Chondrocyte (in vitro differentiated cells): ENCODE data around the gene CDH22. TPM values are rescaled to one million over a fixed set of nuclear protein-coding genes. Genes with fewer than 3 reads are reported as not detected.

ENCODE experiments used
- DNase-seq: peaks from one replicate; pipeline ENCODE4 v3.0.0; 2021; ENCODE audit warnings: mixed read lengths, low spot score
- H3K27ac Mint-ChIP-seq: one replicate; pipeline ENCODE4 v1.8.0; 2021; ENCODE audit warnings: mild to moderate bottlenecking, moderate library complexity, mixed read lengths; ENCODE audit not compliant: unreplicated experiment
- H3K27me3 Mint-ChIP-seq: 2 replicates; pipeline ENCODE4 v1.8.0; 2021; ENCODE audit warnings: low read depth, mixed read lengths
- H3K36me3 Mint-ChIP-seq: 2 replicates; pipeline ENCODE4 v1.8.0; 2021; ENCODE audit warnings: low read depth, mixed read lengths
- H3K4me1 Mint-ChIP-seq: 2 replicates; pipeline ENCODE4 v1.8.0; 2021; ENCODE audit warnings: low read depth, mild to moderate bottlenecking, mixed read lengths
- H3K4me3 Mint-ChIP-seq: one replicate; pipeline ENCODE4 v1.8.0; 2021; ENCODE audit warnings: mild to moderate bottlenecking, moderate library complexity, mixed read lengths; ENCODE audit not compliant: unreplicated experiment
- H3K9me3 Mint-ChIP-seq: 2 replicates; pipeline ENCODE4 v1.8.0; 2021; ENCODE audit warnings: low read depth, mixed read lengths
- total RNA-seq: library from RNA; stranded (reverse); gene quantifications from 3 replicates; pipeline ENCODE4 v1.2.1, GENCODE V29; 2021
- TF ChIP-seq, protein P1 (sequence below): fragments of 200-600 bp; sonication (generic); IDR thresholded peaks from 2 replicates; pipeline ENCODE4 v1.5.0; 2021; ENCODE audit warnings: antibody characterized with exemption, mild to moderate bottlenecking, moderate library complexity

The CDH22 gene
- total RNA-seq, 1 donor from 2014 or later = not detected

GRCh38 chr20:46131396-46131795 is 176.9 kb downstream of the CDH22 start:
- no peaks in the 10 kb centered on the region for H3K9me3 Mint-ChIP-seq
- no peak for DNase-seq
- H3K4me3 Mint-ChIP-seq = no peak overlapping the region
- H3K27ac Mint-ChIP-seq = no peak overlapping the region
- TF ChIP-seq, protein P1, sequence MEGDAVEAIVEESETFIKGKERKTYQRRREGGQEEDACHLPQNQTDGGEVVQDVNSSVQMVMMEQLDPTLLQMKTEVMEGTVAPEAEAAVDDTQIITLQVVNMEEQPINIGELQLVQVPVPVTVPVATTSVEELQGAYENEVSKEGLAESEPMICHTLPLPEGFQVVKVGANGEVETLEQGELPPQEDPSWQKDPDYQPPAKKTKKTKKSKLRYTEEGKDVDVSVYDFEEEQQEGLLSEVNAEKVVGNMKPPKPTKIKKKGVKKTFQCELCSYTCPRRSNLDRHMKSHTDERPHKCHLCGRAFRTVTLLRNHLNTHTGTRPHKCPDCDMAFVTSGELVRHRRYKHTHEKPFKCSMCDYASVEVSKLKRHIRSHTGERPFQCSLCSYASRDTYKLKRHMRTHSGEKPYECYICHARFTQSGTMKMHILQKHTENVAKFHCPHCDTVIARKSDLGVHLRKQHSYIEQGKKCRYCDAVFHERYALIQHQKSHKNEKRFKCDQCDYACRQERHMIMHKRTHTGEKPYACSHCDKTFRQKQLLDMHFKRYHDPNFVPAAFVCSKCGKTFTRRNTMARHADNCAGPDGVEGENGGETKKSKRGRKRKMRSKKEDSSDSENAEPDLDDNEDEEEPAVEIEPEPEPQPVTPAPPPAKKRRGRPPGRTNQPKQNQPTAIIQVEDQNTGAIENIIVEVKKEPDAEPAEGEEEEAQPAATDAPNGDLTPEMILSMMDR = no peak
- no peaks in the 10 kb centered on the region for H3K36me3 Mint-ChIP-seq
- peaks cover 62% of the 10 kb centered on the region for H3K27me3 Mint-ChIP-seq
- peaks cover 15% of the 10 kb centered on the region for H3K4me1 Mint-ChIP-seq

DNA sequence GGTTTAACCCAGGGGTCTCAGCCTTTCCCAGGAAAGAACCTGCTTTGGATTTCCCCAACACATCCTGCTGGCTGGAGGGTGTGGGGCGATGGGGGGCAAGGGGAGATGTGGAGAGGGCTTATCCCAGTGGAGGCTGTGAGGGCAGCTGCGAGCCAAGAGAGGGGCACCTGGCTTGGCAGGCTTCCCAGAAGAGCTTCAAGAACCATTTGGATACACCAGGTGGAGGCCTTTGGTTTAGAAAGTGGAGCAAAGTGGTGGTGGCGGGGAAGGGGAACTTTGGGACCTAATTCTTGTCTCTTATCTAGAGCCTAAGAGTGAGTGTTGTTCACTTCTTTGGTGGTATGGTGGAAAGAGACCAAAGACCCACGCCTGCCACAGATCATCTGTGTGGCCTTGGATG is 177.8 kb downstream of the CDH22 start:
- Mint-ChIP-seq H3K4me1 (peaks cover 15% of the 10 kb centered on the region), H3K27me3 (peaks cover 60% of the 10 kb centered on the region), H3K9me3 (no peaks in the 10 kb centered on the region), H3K4me3 (no peak overlapping the region), H3K36me3 (no peaks in the 10 kb centered on the region), H3K27ac (no peak overlapping the region)
- TF ChIP-seq, protein P1 = no peak
- peak; percentile 57 for DNase-seq

- H3K27ac Mint-ChIP-seq = no peak overlapping the region
- H3K36me3 Mint-ChIP-seq = no peaks in the 10 kb centered on the region
- peaks cover 15% of the 10 kb centered on the region for H3K4me1 Mint-ChIP-seq
- DNase-seq = peak; percentile 38
- H3K9me3 Mint-ChIP-seq = no peaks in the 10 kb centered on the region
- no peak overlapping the region for H3K4me3 Mint-ChIP-seq
- TF ChIP-seq, protein P1 = no peak
- peaks cover 57% of the 10 kb centered on the region for H3K27me3 Mint-ChIP-seq
These were observed 178.3 kb downstream of the CDH22 start for GRCh38 chr20:46129955-46130481.

DNA sequence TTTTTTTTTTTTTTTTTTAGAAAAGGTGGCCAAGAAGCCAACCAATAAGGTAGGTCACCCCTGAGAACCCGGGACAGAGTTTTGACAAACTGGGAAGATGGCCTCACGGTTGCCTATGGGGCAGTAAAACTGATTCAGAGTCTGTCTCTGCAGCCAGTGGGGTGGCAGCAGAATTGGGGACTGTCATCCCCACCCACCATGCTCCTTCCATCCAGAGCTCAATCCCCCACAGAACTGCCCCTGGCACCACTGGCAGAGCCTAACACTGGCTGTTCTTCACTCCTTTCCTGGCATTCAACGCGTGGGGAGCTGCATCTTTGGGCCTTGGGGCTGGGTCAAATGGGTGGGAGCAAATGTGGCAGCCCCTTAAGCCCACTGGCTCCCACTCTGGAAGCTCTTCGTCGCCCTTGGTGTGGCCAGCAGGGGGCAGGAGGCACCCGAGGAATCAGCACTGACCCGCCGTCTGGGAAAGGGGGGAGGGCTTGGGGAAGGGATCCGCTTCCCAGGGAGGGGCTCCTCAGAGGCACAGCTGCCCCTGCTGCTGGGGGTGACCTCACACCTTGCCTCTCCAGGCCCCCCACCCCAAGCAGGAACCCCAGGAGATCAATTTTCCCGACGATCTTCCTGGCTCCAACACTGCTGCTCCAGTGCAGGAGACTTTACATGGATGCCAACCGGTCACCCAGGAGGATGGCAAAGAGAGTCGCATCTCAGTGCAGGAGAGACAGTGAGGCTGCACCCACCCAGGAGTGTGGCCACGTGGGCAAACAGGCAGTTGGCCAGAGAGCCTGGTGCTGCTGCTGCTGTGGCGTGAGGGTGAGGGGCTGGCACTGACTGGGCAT is 179.8 kb downstream of the CDH22 start:
- H3K4me1 Mint-ChIP-seq = peaks cover 15% of the 10 kb centered on the region

GRCh38 chr20:46127396-46128010 is 180.8 kb downstream of the CDH22 start:
- Mint-ChIP-seq H3K9me3 (no peaks in the 10 kb centered on the region), H3K27me3 (peaks cover 60% of the 10 kb centered on the region), H3K36me3 (peaks cover 3% of the 10 kb centered on the region), H3K4me1 (peaks cover 10% of the 10 kb centered on the region), H3K4me3 (no peak overlapping the region), H3K27ac (no peak overlapping the region)
- peak; percentile 30 for DNase-seq
- TF ChIP-seq, protein P1 = no peak

More for the DNA sequence above, 179.8 kb downstream of the CDH22 start:
- peak; percentile 87 for DNase-seq
- no peak overlapping the region for H3K27ac Mint-ChIP-seq
- H3K9me3 Mint-ChIP-seq = no peaks in the 10 kb centered on the region
- TF ChIP-seq, protein P1 = peak; percentile 81
- peaks cover 59% of the 10 kb centered on the region for H3K27me3 Mint-ChIP-seq
- H3K4me3 Mint-ChIP-seq = no peak overlapping the region
- H3K36me3 Mint-ChIP-seq = peaks cover 3% of the 10 kb centered on the region
